HepG2 (cell line): ENCODE data around the gene MTSS2. TPM values are rescaled to one million over a fixed set of nuclear protein-coding genes. Genes with fewer than 3 reads are reported as not detected.

Source experiments
- BCL6 ChIP-seq: IDR thresholded peaks from 2 replicates; pipeline ENCODE4 v1.6.1; 2016; ENCODE audit warnings: missing genetic modification reagents, missing compliant biosample characterization
- DR1 ChIP-seq: sonication (generic); formaldehyde crosslinking; IDR thresholded peaks from 2 replicates; pipeline ENCODE4 v1.8.0; 2021; ENCODE audit warnings: mild to moderate bottlenecking, missing genetic modification reagents, inconsistent platforms
- FOXC1 ChIP-seq: sonication (generic); formaldehyde crosslinking; IDR thresholded peaks from 2 replicates; pipeline ENCODE4 v1.8.0; 2022; ENCODE audit warnings: mild to moderate bottlenecking, missing genetic modification reagents, borderline replicate concordance
- FOXP4 ChIP-seq: sonication (generic); formaldehyde crosslinking; IDR thresholded peaks from 2 replicates; pipeline ENCODE4 v1.4.0; 2020; ENCODE audit warnings: missing genetic modification reagents
- GATAD1 ChIP-seq: IDR thresholded peaks from 2 replicates; pipeline ENCODE4 v1.6.1; 2016; ENCODE audit warnings: missing genetic modification reagents, missing compliant biosample characterization
- HES4 ChIP-seq: sonication (generic); formaldehyde crosslinking; IDR thresholded peaks from 2 replicates; pipeline ENCODE4 v1.9.0; 2021; ENCODE audit warnings: mild to moderate bottlenecking, missing genetic modification reagents, borderline replicate concordance
- MYC ChIP-seq: sonication (generic); formaldehyde crosslinking; IDR thresholded peaks from 2 replicates; pipeline ENCODE4 v1.9.0; 2021; ENCODE audit warnings: missing genetic modification reagents, borderline replicate concordance
- MZF1 ChIP-seq: sonication (generic); formaldehyde crosslinking; IDR thresholded peaks from 2 replicates; pipeline ENCODE4 v1.8.1; 2023; ENCODE audit warnings: mild to moderate bottlenecking, missing genetic modification reagents, borderline replicate concordance
- PAF1 ChIP-seq: IDR thresholded peaks from 2 replicates; pipeline ENCODE4 v1.6.1; 2016; ENCODE audit warnings: missing genetic modification reagents, missing compliant biosample characterization
- PAX8 ChIP-seq: sonication (generic); formaldehyde crosslinking; IDR thresholded peaks from 2 replicates; pipeline ENCODE4 v1.8.0; 2022; ENCODE audit warnings: mild to moderate bottlenecking, missing genetic modification reagents, borderline replicate concordance
- POLR2AphosphoS2 ChIP-seq: IDR thresholded peaks from 2 replicates; pipeline ENCODE4 v1.6.1; 2011; ENCODE audit warnings: low read depth, low read length, improper control_type of control experiment
- RBFOX2 ChIP-seq: fragments of 200-400 bp; formaldehyde crosslinking; IDR thresholded peaks from 2 replicates; pipeline ENCODE4 v1.6.1; 2017; ENCODE audit warnings: low read depth, mild to moderate bottlenecking, low read length
- REL ChIP-seq: sonication (generic); formaldehyde crosslinking; conservative IDR thresholded peaks from 2 replicates; pipeline ENCODE4 v1.8.0; 2022; ENCODE audit warnings: mild to moderate bottlenecking, missing genetic modification reagents, moderate library complexity
- SIN3B ChIP-seq: fragments of 150-350 bp; IDR thresholded peaks from 2 replicates; pipeline ENCODE4 v1.6.1; 2014; ENCODE audit warnings: low read length
- SKI ChIP-seq: fragments of 450-650 bp; IDR thresholded peaks from one replicate; pipeline ENCODE4 v1.6.1; 2018; ENCODE audit warnings: mild to moderate bottlenecking; ENCODE audit not compliant: partially characterized antibody
- SRF ChIP-seq: IDR thresholded peaks from 2 replicates; pipeline ENCODE4 v1.6.1; 2011; ENCODE audit warnings: mild to moderate bottlenecking, low read depth, low read length, moderate library complexity
- ZBTB4 ChIP-seq: sonication (generic); formaldehyde crosslinking; IDR thresholded peaks from 2 replicates; pipeline ENCODE4 v1.4.0; 2020; ENCODE audit warnings: missing genetic modification reagents, mild to moderate bottlenecking, borderline replicate concordance
- ZBTB7B ChIP-seq: sonication (generic); formaldehyde crosslinking; IDR thresholded peaks from 2 replicates; pipeline ENCODE4 v1.4.0; 2020; ENCODE audit warnings: missing genetic modification reagents
- ZNF224 ChIP-seq: sonication (generic); formaldehyde crosslinking; IDR thresholded peaks from 2 replicates; pipeline ENCODE4 v1.5.0; 2020; ENCODE audit warnings: mild to moderate bottlenecking, missing genetic modification reagents
- ZNF264 ChIP-seq: sonication (generic); formaldehyde crosslinking; IDR thresholded peaks from 2 replicates; pipeline ENCODE4 v1.4.0; 2020; ENCODE audit warnings: missing genetic modification reagents
- ZNF629 ChIP-seq: sonication (generic); formaldehyde crosslinking; conservative IDR thresholded peaks from 2 replicates; pipeline ENCODE4 v1.5.0; 2020; ENCODE audit warnings: missing genetic modification reagents
- ZSCAN29 ChIP-seq: sonication (generic); formaldehyde crosslinking; conservative IDR thresholded peaks from 2 replicates; pipeline ENCODE4 v1.4.0; 2020; ENCODE audit warnings: mild to moderate bottlenecking, missing genetic modification reagents
- polyA plus RNA-seq, 8 experiments: library from polyadenylated mRNA; depleted of rRNA in 3 of 8; stranded (reverse) in 7 of 8; unstranded in 1 of 8; fragments of >200 nt; fragmentation: Illumina TruSeq in 4 of 8; extraction: Trizol in 4 of 8; gene quantifications; 2 replicates each; pipeline versions ENCODE4 v1.2.1 to v1.2.3, GENCODE V29; 2011 to 2016; ENCODE audit warnings: low read depth in 4 of 8, missing spikeins in 1 of 8, mixed read lengths in 1 of 8; ENCODE audit not compliant: insufficient read depth in 1 of 8
- total RNA-seq, 5 experiments: library from RNA; depleted of rRNA; stranded (reverse); fragments of >200 nt; fragmentation: Illumina TruSeq; extraction: Trizol; gene quantifications; 2 replicates each; pipeline ENCODE4 v1.2.3, GENCODE V29; 2016; ENCODE audit warnings: low read depth in 1 of 5
- TF ChIP-seq, protein P1 (sequence below): sonication (generic); formaldehyde crosslinking; IDR thresholded peaks from 2 replicates; pipeline ENCODE4 v1.9.0; 2021; ENCODE audit warnings: missing genetic modification reagents, mild to moderate bottlenecking, borderline replicate concordance
- TF ChIP-seq, protein P2 (sequence below): IDR thresholded peaks from 2 replicates; pipeline ENCODE4 v1.6.1; 2016; ENCODE audit warnings: mild to moderate bottlenecking

Gene MTSS2
- total and polyA plus RNA-seq, 2 of the 13 experiments (the other 11 are each of a cell fraction or from before 2014, with no cell fraction given) = 132 to 242 TPM

DNA sequence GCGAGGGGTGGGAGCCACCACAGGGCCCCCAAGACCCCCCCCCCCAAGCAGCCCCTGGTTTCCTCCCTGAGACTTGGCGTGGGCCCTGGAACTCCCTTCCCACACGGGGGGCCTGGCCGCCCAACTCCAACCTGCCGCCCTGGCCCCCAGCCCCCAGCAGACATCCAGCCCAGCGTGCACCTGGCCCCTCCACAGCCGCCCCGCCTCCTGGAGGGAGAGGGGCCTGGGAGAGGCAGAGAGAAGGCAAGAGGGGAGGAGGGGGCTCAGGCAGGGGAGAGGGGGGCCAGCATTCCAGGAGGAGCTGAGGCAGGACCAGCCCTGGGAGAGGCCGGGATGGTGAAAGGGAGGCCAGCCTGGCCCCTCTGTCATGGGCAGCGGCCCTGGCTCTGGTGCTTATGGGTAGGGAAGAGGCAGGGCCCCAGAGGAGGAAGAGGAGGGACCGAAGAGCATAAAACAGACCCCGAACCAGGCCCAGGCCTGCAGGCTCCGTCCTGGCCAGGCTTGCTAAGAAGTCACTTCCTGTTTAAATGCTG lies 22.8 kb downstream of the MTSS2 start (continued):
- no peak for TF ChIP-seq ZBTB4 (CRISPR knock-in tag)
- no peak for TF ChIP-seq DR1 (CRISPR knock-in tag)
- TF ChIP-seq SRF = no peak
- TF ChIP-seq FOXC1 (CRISPR knock-in tag) = no peak
- TF ChIP-seq ZSCAN29 (CRISPR knock-in tag) = no peak
- TF ChIP-seq, protein P1, sequence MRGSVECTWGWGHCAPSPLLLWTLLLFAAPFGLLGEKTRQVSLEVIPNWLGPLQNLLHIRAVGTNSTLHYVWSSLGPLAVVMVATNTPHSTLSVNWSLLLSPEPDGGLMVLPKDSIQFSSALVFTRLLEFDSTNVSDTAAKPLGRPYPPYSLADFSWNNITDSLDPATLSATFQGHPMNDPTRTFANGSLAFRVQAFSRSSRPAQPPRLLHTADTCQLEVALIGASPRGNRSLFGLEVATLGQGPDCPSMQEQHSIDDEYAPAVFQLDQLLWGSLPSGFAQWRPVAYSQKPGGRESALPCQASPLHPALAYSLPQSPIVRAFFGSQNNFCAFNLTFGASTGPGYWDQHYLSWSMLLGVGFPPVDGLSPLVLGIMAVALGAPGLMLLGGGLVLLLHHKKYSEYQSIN (CRISPR knock-in tag) = no peak
- TF ChIP-seq ZNF264 (CRISPR knock-in tag) = no peak
- TF ChIP-seq SKI = no peak
- no peak for TF ChIP-seq FOXP4 (CRISPR knock-in tag)
- TF ChIP-seq ZNF629 (CRISPR knock-in tag) = no peak
- no peak for TF ChIP-seq MZF1 (CRISPR knock-in tag)
- no peak for TF ChIP-seq PAX8 (CRISPR knock-in tag)
- no peak for TF ChIP-seq ZNF224 (CRISPR knock-in tag)
- TF ChIP-seq REL (CRISPR knock-in tag) = no peak
- TF ChIP-seq GATAD1 (CRISPR knock-in tag) = no peak
- TF ChIP-seq MYC (CRISPR knock-in tag) = no peak
- no peak for TF ChIP-seq ZBTB7B (CRISPR knock-in tag)
- TF ChIP-seq HES4 (CRISPR knock-in tag) = 0 out of 2 replicates have a peak, but pooled peaks have one; percentile 1
- TF ChIP-seq, protein P2, sequence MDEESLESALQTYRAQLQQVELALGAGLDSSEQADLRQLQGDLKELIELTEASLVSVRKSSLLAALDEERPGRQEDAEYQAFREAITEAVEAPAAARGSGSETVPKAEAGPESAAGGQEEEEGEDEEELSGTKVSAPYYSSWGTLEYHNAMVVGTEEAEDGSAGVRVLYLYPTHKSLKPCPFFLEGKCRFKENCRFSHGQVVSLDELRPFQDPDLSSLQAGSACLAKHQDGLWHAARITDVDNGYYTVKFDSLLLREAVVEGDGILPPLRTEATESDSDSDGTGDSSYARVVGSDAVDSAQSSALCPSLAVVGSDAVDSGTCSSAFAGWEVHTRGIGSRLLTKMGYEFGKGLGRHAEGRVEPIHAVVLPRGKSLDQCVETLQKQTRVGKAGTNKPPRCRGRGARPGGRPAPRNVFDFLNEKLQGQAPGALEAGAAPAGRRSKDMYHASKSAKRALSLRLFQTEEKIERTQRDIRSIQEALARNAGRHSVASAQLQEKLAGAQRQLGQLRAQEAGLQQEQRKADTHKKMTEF (CRISPR knock-in tag) = no peak
- TF ChIP-seq BCL6 (CRISPR knock-in tag) = no peak
- TF ChIP-seq SIN3B = no peak
- TF ChIP-seq PAF1 = peak; percentile 74; the same call in 1 of the 2 replicates
- TF ChIP-seq RBFOX2 = 0 out of 2 replicates have a peak, but pooled peaks have one; percentile 14
- TF ChIP-seq POLR2AphosphoS2 = 0 out of 2 replicates have a peak, but pooled peaks have one; percentile 19
- TF ChIP-seq, all 625 proteins: peak for 5
